Activated naive CD8-positive, alpha-beta T cell treated with anti-CD3 and anti-CD28 coated beads, Interleukin-2, amount 10 ng/mL, durations not matched to agents 7 days and 5 days (primary cell): Measurements from ENCODE around the gene ENTPD8. TPM values are rescaled to one million over a fixed set of nuclear protein-coding genes. Genes with fewer than 3 reads are reported as not detected.
"Not testable (repeated sequence)": the region's sequence is repeated elsewhere in the genome, so short reads cannot be mapped to it uniquely, and the experiment has no call there.

Experiments used
- ATAC-seq: fragments of 150-1000 bp; cut with Tn5 transposase; one replicate; pipeline ENCODE4 v1.10.0; 2021; ENCODE audit warnings: low read depth, moderate library complexity
- POLR2A ChIA-PET: fragments of 350-600 bp; sonication (Branson Sonifier 250); formaldehyde crosslinking; loops from one replicate; lab custom pipeline; 2021; ENCODE audit warnings: antibody characterized with exemption; lab: Charles Lee
- DNase-seq: peaks from one replicate; pipeline ENCODE4 v3.0.0; 2021
- H3K27ac Mint-ChIP-seq: one replicate; pipeline ENCODE4 v1.8.0; 2022; ENCODE audit warnings: mild to moderate bottlenecking, mixed read lengths
- H3K27me3 Mint-ChIP-seq: one replicate; pipeline ENCODE4 v1.8.0; 2022; ENCODE audit warnings: mild to moderate bottlenecking, moderate library complexity, mixed read lengths
- H3K36me3 Mint-ChIP-seq: one replicate; pipeline ENCODE4 v1.8.0; 2021; ENCODE audit warnings: mild to moderate bottlenecking, mixed read lengths
- H3K4me1 Mint-ChIP-seq: one replicate; pipeline ENCODE4 v1.8.0; 2021; ENCODE audit warnings: mixed read lengths
- H3K4me3 Mint-ChIP-seq: one replicate; pipeline ENCODE4 v1.8.0; 2022; ENCODE audit warnings: mild to moderate bottlenecking, moderate library complexity, mixed read lengths
- H3K9me3 Mint-ChIP-seq: one replicate; pipeline ENCODE4 v1.8.0; 2021; ENCODE audit warnings: mixed read lengths
- total RNA-seq, 2 experiments: library from RNA; stranded (reverse); gene quantifications; one replicate each; pipeline ENCODE4 v1.2.3, GENCODE V29; 2021

Gene ENTPD8
- total RNA-seq, 2 experiments from 2014 or later, result not detected

- no peak for ATAC-seq
- Mint-ChIP-seq H3K27ac (peak overlapping the region; percentile 90), H3K27me3 (no peaks in the 10 kb centered on the region), H3K36me3 (peaks cover 40% of the 10 kb centered on the region), H3K4me1 (peaks cover 16% of the 10 kb centered on the region), H3K9me3 (no peaks in the 10 kb centered on the region), H3K4me3 (peak overlapping the region; percentile 40)
- DNase-seq, result peak; percentile 34
- POLR2A ChIA-PET, result interaction anchor here (2.0 kb wide), 1 partner anchor 10 kb away, joined by 5 read pairs; no protein-coding TSS in a partner anchor
Measured at GRCh38 chr9:137452006-137452760, 11.0 kb upstream of the ENTPD8 start.

GRCh38 chr9:137451264-137452005 lies 10.3 kb upstream of the ENTPD8 start:
- POLR2A ChIA-PET, H3K9me3 Mint-ChIP-seq, H3K27me3 Mint-ChIP-seq, ATAC-seq, DNase-seq: not testable (repeated sequence)
- Mint-ChIP-seq H3K27ac (peak overlapping the region; percentile 90), H3K4me3 (peak overlapping the region; percentile 40), H3K36me3 (peaks cover 38% of the 10 kb centered on the region), H3K4me1 (peaks cover 16% of the 10 kb centered on the region)

- H3K27ac Mint-ChIP-seq, result peak overlapping the region; percentile 83
- peak; percentile 32 for DNase-seq
Measured at GRCh38 chr9:137450539-137451222, 9.5 kb upstream of the ENTPD8 start.

GRCh38 chr9:137449931-137450538 lies 8.9 kb upstream of the ENTPD8 start:
- peaks cover 17% of the 10 kb centered on the region for H3K4me1 Mint-ChIP-seq
- POLR2A ChIA-PET, result no interaction called here
- peaks cover 30% of the 10 kb centered on the region for H3K36me3 Mint-ChIP-seq
- ATAC-seq, result no peak
- H3K9me3 Mint-ChIP-seq, result no peaks in the 10 kb centered on the region
- no peak overlapping the region for H3K4me3 Mint-ChIP-seq
- H3K27me3 Mint-ChIP-seq, result peaks cover 2% of the 10 kb centered on the region
- H3K27ac Mint-ChIP-seq, result peak overlapping the region; percentile 65
- peak; percentile 43 for DNase-seq

More at GRCh38 chr9:137450539-137451222, 9.5 kb upstream of the ENTPD8 start:
- Mint-ChIP-seq H3K4me1 (peaks cover 14% of the 10 kb centered on the region), H3K36me3 (peaks cover 33% of the 10 kb centered on the region)
- H3K27me3 Mint-ChIP-seq, POLR2A ChIA-PET, ATAC-seq, H3K9me3 Mint-ChIP-seq, H3K4me3 Mint-ChIP-seq: not testable (repeated sequence)

GRCh38 chr9:137449081-137449844 lies 8.1 kb upstream of the ENTPD8 start:
- ATAC-seq (no peak), DNase-seq (peak; percentile 29)
- H3K4me3 Mint-ChIP-seq, result no peak overlapping the region
- H3K27ac Mint-ChIP-seq, result no peak overlapping the region
- no peaks in the 10 kb centered on the region for H3K9me3 Mint-ChIP-seq
- peaks cover 4% of the 10 kb centered on the region for H3K27me3 Mint-ChIP-seq
- H3K4me1 Mint-ChIP-seq, result peaks cover 15% of the 10 kb centered on the region
- POLR2A ChIA-PET, result no interaction called here
- H3K36me3 Mint-ChIP-seq, result peaks cover 26% of the 10 kb centered on the region

GRCh38 chr9:137448602-137448962 lies 7.4 kb upstream of the ENTPD8 start:
- H3K4me1 Mint-ChIP-seq, result peaks cover 15% of the 10 kb centered on the region
- H3K9me3 Mint-ChIP-seq, result no peaks in the 10 kb centered on the region
- H3K27me3 Mint-ChIP-seq, result peaks cover 7% of the 10 kb centered on the region
- H3K4me3 Mint-ChIP-seq, result no peak overlapping the region
- POLR2A ChIA-PET, result no interaction called here
- H3K36me3 Mint-ChIP-seq, result peaks cover 23% of the 10 kb centered on the region
- H3K27ac Mint-ChIP-seq, result peak overlapping the region; percentile 38
- DNase-seq (peak; percentile 26), ATAC-seq (no peak)

GRCh38 chr9:137447722-137448601 lies 6.8 kb upstream of the ENTPD8 start:
- Mint-ChIP-seq H3K36me3 (peaks cover 22% of the 10 kb centered on the region), H3K27ac (no peak overlapping the region), H3K4me3 (no peak overlapping the region), H3K4me1 (peaks cover 15% of the 10 kb centered on the region), H3K9me3 (no peaks in the 10 kb centered on the region), H3K27me3 (peaks cover 13% of the 10 kb centered on the region)
- POLR2A ChIA-PET, result no interaction called here
- DNase-seq, result peak; percentile 26
- no peak for ATAC-seq

- Mint-ChIP-seq H3K9me3 (no peaks in the 10 kb centered on the region), H3K27ac (no peak overlapping the region), H3K4me3 (no peak overlapping the region), H3K4me1 (peaks cover 13% of the 10 kb centered on the region), H3K27me3 (peaks cover 23% of the 10 kb centered on the region), H3K36me3 (peaks cover 17% of the 10 kb centered on the region)
- DNase-seq, result peak; percentile 28
- ATAC-seq, result no peak
- POLR2A ChIA-PET, result interaction anchor here (0.7 to 1.8 kb wide), 2 partner anchors 9 to 12 kb away, joined by 3 to 5 read pairs; partner anchors contain the start of gene NSMF
Measured at GRCh38 chr9:137446851-137447471, 5.8 kb upstream of the ENTPD8 start.

- Mint-ChIP-seq H3K27ac (no peak overlapping the region), H3K4me1 (peaks cover 13% of the 10 kb centered on the region), H3K27me3 (peaks cover 25% of the 10 kb centered on the region), H3K36me3 (peaks cover 17% of the 10 kb centered on the region), H3K9me3 (no peaks in the 10 kb centered on the region), H3K4me3 (no peak overlapping the region)
- DNase-seq, result peak; percentile 29
- POLR2A ChIA-PET, result interaction anchor here (0.7 to 2.3 kb wide), 3 partner anchors 10 to 23 kb away, joined by 3 to 8 read pairs (median 5); partner anchors contain the start of genes EXD3, NOXA1 and NSMF
- no peak for ATAC-seq
Measured at GRCh38 chr9:137445930-137446431, 4.8 kb upstream of the ENTPD8 start.

GRCh38 chr9:137445275-137445807 lies 4.2 kb upstream of the ENTPD8 start:
- Mint-ChIP-seq H3K4me3 (no peak overlapping the region), H3K36me3 (peaks cover 17% of the 10 kb centered on the region), H3K4me1 (peaks cover 13% of the 10 kb centered on the region), H3K27me3 (peaks cover 25% of the 10 kb centered on the region), H3K9me3 (no peaks in the 10 kb centered on the region), H3K27ac (no peak overlapping the region)
- peak; percentile 87 for DNase-seq
- POLR2A ChIA-PET, result interaction anchor here (1.8 to 2.3 kb wide), 2 partner anchors 10 to 22 kb away, joined by 5 to 8 read pairs; partner anchors contain the start of genes EXD3 and NOXA1
- peak; percentile 84 for ATAC-seq
